H9 (cell line): ENCODE results near the gene NSMF. TPM values are rescaled to one million over a fixed set of nuclear protein-coding genes. Genes with fewer than 3 reads are reported as not detected.
A peak's percentile ranks its signal among the peaks of the same experiment; 100 is the strongest.

ENCODE experiments used
- DNase-seq: peaks from one replicate; pipeline ENCODE4 v3.0.0-alpha.2; 2017
- H2AFZ ChIP-seq: one replicate; pipeline ENCODE4 v1.6.1; 2013; ENCODE audit warnings: mild to moderate bottlenecking, low read length, control low read depth, moderate library complexity
- H2AK5ac ChIP-seq: 2 replicates; pipeline ENCODE4 v1.6.1; 2013; ENCODE audit warnings: low read length, control low read depth, mixed read lengths; ENCODE audit not compliant: insufficient read length
- H2BK120ac ChIP-seq: one replicate; pipeline ENCODE4 v1.6.1; 2013; ENCODE audit warnings: low read depth, mild to moderate bottlenecking, low read length, control low read depth, inconsistent platforms; ENCODE audit not compliant: poor library complexity, severe bottlenecking
- H2BK12ac ChIP-seq: 2 replicates; pipeline ENCODE4 v1.6.1; 2013; ENCODE audit warnings: low read length, control low read depth, mixed read lengths, low read depth; ENCODE audit not compliant: insufficient read length
- H2BK15ac ChIP-seq: 2 replicates; pipeline ENCODE4 v1.6.1; 2013; ENCODE audit warnings: low read depth, low read length, control low read depth
- H2BK20ac ChIP-seq: one replicate; pipeline ENCODE4 v1.6.1; 2013; ENCODE audit warnings: low read depth, mild to moderate bottlenecking, low read length, control low read depth, inconsistent platforms; ENCODE audit not compliant: poor library complexity, severe bottlenecking
- H2BK5ac ChIP-seq: 2 replicates; pipeline ENCODE4 v1.6.1; 2013; ENCODE audit warnings: low read length, control low read depth, mixed read lengths; ENCODE audit not compliant: insufficient read length
- H3K14ac ChIP-seq: 2 replicates; pipeline ENCODE4 v1.6.1; 2013; ENCODE audit warnings: low read length, control low read depth; ENCODE audit not compliant: insufficient read depth
- H3K18ac ChIP-seq: 2 replicates; pipeline ENCODE4 v1.6.1; 2013; ENCODE audit warnings: low read depth, mild to moderate bottlenecking, mixed read lengths, low read length, control low read depth; ENCODE audit not compliant: insufficient read length
- H3K23ac ChIP-seq: 2 replicates; pipeline ENCODE4 v1.6.1; 2013; ENCODE audit warnings: low read length, control low read depth, mixed read lengths, low read depth; ENCODE audit not compliant: insufficient read length
- H3K23me2 ChIP-seq: 2 replicates; pipeline ENCODE4 v1.6.1; 2013; ENCODE audit warnings: low read depth, mild to moderate bottlenecking, mixed read lengths, low read length, control low read depth; ENCODE audit not compliant: insufficient read length, poor library complexity, severe bottlenecking
- H3K27ac ChIP-seq: 2 replicates; pipeline ENCODE4 v1.5.1; 2013; ENCODE audit warnings: low read length, control low read depth, mixed read lengths, low read depth; ENCODE audit not compliant: insufficient read length
- H3K27me3 ChIP-seq: 2 replicates; pipeline ENCODE4 v1.6.1; 2013; ENCODE audit warnings: low read length, control low read depth, inconsistent platforms; ENCODE audit not compliant: insufficient read depth
- H3K4ac ChIP-seq: 2 replicates; pipeline ENCODE4 v1.6.1; 2013; ENCODE audit warnings: low read depth, mild to moderate bottlenecking, control low read depth, inconsistent platforms, low read length, moderate library complexity
- H3K4me1 ChIP-seq: 2 replicates; pipeline ENCODE4 v1.6.1; 2013; ENCODE audit warnings: low read length, control low read depth, inconsistent platforms; ENCODE audit not compliant: insufficient read depth
- H3K4me2 ChIP-seq: 2 replicates; pipeline ENCODE4 v1.6.1; 2013; ENCODE audit warnings: low read length, control low read depth, mixed read lengths; ENCODE audit not compliant: insufficient read length, insufficient read depth
- H3K56ac ChIP-seq: 2 replicates; pipeline ENCODE4 v1.6.1; 2013; ENCODE audit warnings: low read depth, mild to moderate bottlenecking, mixed read lengths, low read length, control low read depth; ENCODE audit not compliant: insufficient read length
- H3K79me1 ChIP-seq: 2 replicates; pipeline ENCODE4 v1.6.1; 2013; ENCODE audit warnings: low read depth, mild to moderate bottlenecking, moderate library complexity, low read length, control low read depth, inconsistent platforms; ENCODE audit not compliant: insufficient read depth, poor library complexity, severe bottlenecking
- H3K79me2 ChIP-seq: 2 replicates; pipeline ENCODE4 v1.6.1; 2013; ENCODE audit warnings: low read length, control low read depth, inconsistent platforms; ENCODE audit not compliant: insufficient read depth
- H3K9ac ChIP-seq: 2 replicates; pipeline ENCODE4 v1.6.1; 2013; ENCODE audit warnings: low read length, control low read depth, mixed read lengths; ENCODE audit not compliant: insufficient read length; ENCODE audit errors: extremely low read depth
- H3K9me3 ChIP-seq: one replicate; pipeline ENCODE4 v1.6.1; 2013; ENCODE audit warnings: low read depth, low read length, inconsistent platforms; ENCODE audit not compliant: control insufficient read depth
- H3T11ph ChIP-seq: one replicate; pipeline ENCODE4 v1.6.1; 2013; ENCODE audit warnings: mild to moderate bottlenecking, low read length, control low read depth, inconsistent platforms
- H4K20me1 ChIP-seq: one replicate; pipeline ENCODE4 v1.6.1; 2013; ENCODE audit not compliant: control insufficient read depth, insufficient read length, insufficient read depth
- H4K5ac ChIP-seq: 2 replicates; pipeline ENCODE4 v1.6.1; 2013; ENCODE audit warnings: low read depth, mild to moderate bottlenecking, mixed read lengths, low read length, control low read depth; ENCODE audit not compliant: insufficient read length
- H4K8ac ChIP-seq: replicated peaks from 2 replicates; pipeline ENCODE4 v1.6.1; 2013; ENCODE audit warnings: low read length, control low read depth, mixed read lengths, low read depth; ENCODE audit not compliant: insufficient read length
- H4K91ac ChIP-seq: 2 replicates; pipeline ENCODE4 v1.6.1; 2013; ENCODE audit warnings: low read depth, mild to moderate bottlenecking, moderate library complexity, mixed read lengths, low read length, control low read depth; ENCODE audit not compliant: insufficient read length
- H3K27ac Mint-ChIP-seq, 3 experiments: 2 replicates in 2 of 3; 3 replicates in 1 of 3; pipeline ENCODE4 v1.8.0; 2020 to 2021; ENCODE audit warnings: mixed read lengths in 3 of 3, mild to moderate bottlenecking in 1 of 3, moderate library complexity in 1 of 3
- H3K27me3 Mint-ChIP-seq: 2 replicates; pipeline ENCODE4 v1.8.0; 2021; ENCODE audit warnings: low read depth, mild to moderate bottlenecking, moderate library complexity, mixed read lengths
- H3K36me3 Mint-ChIP-seq, 3 experiments: 2 replicates in 2 of 3; 3 replicates in 1 of 3; pipeline ENCODE4 v1.8.0; 2020 to 2021; ENCODE audit warnings: low read depth in 3 of 3, mixed read lengths in 3 of 3; ENCODE audit not compliant: insufficient read depth in 1 of 3
- H3K4me1 Mint-ChIP-seq, 2 experiments: 2 replicates each; pipeline ENCODE4 v1.8.0; 2020; ENCODE audit warnings: mixed read lengths in 2 of 2
- H3K4me3 Mint-ChIP-seq, 2 experiments: 2 replicates in 1 of 2; 3 replicates in 1 of 2; pipeline ENCODE4 v1.8.0; 2020 to 2021; ENCODE audit warnings: mild to moderate bottlenecking in 2 of 2, mixed read lengths in 2 of 2, moderate library complexity in 1 of 2
- H3K9me3 Mint-ChIP-seq, 2 experiments: 2 replicates in 1 of 2; 3 replicates in 1 of 2; pipeline ENCODE4 v1.8.0; 2020; ENCODE audit warnings: mild to moderate bottlenecking in 2 of 2, mixed read lengths in 2 of 2, moderate library complexity in 1 of 2
- WGBS: extraction: QIAGEN DNeasy Blood & Tissue Kit; methylation state at CpG from one replicate; pipeline ENCODE4 v1.1.7; 2013; ENCODE audit warnings: missing lambda C conversion rate, low lambda C conversion rate, mixed read lengths; ENCODE audit not compliant: insufficient read length; ENCODE audit errors: extremely low coverage; 5-methylcytosine and 5-hydroxymethylcytosine counted together
- total RNA-seq: library from RNA; stranded (reverse); gene quantifications from 2 replicates; pipeline ENCODE4 v1.2.1, GENCODE V29; 2021
- TF ChIP-seq, protein P1 (sequence below): fragments of 200-600 bp; sonication (generic); conservative IDR thresholded peaks from 3 replicates; pipeline ENCODE4 v1.8.0; 2021; ENCODE audit warnings: antibody characterized with exemption, mild to moderate bottlenecking

The NSMF gene
- total RNA-seq, 1 experiment from 2014 or later = 46.3 TPM

DNA sequence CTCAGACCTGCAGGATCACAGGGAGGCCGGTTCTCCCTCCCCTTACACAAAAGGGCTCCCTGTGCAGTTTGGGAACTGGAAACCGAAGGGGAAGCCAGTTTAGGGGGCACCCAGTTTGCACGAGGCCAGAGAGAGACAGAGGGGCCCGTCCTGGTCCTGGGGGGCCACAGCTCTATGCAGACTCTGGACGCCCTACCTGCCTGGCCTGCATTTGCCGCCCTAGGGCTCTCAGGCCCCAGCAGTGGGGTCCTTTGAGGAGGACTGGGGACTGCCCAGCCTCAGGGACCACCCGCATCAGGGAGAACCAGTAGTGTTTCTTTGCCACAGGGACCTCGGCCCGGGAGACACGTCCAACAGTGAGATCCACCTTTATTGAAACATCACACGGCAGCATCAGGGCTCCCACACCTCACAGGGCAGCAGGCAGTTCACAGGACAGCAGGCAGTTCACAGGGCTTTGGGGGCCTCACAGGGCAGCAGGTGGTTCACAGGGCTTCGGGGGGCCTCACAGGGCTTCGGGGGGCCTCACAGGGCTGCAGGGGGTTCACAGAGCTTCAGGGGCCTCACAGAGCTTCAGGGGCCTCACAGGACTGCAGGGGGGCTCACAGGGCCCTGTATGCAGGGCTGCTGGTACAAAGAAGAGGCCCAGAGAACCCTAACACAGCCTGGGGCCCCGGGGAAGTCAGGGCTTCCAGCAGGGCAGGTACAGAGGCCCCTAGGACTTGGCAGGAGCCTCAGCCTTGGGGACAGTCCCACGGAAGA is 648 bp upstream of the NSMF start:
- Histone ChIP-seq H3K14ac (no peak overlapping the region; the same call in 1 of the 2 replicates), H2AK5ac (no peak overlapping the region), H3K9ac (no peak overlapping the region), H3K56ac (no peak overlapping the region), H3K27ac (no peak overlapping the region), H4K8ac (no peak overlapping the region), H2BK12ac (no peak overlapping the region), H3K4me2 (no peak overlapping the region), H3K9me3 (no peaks in the 10 kb centered on the region), H2AFZ (no peak overlapping the region), H4K20me1 (peaks cover 3% of the 10 kb centered on the region), H2BK120ac (no peak overlapping the region), H3K18ac (peak overlapping the region; percentile 6), H3K23me2 (peaks cover 9% of the 10 kb centered on the region), H3K4ac (no peak overlapping the region), H2BK5ac (no peak overlapping the region), H3K23ac (no peak overlapping the region), H3K27me3 (no peaks in the 10 kb centered on the region; the same call in 1 of the 2 replicates), H3K4me1 (no peaks in the 10 kb centered on the region), H3T11ph (no peak overlapping the region), H3K79me1 (no peaks in the 10 kb centered on the region), H2BK20ac (no peak overlapping the region), H4K5ac (no peak overlapping the region), H3K79me2 (no peaks in the 10 kb centered on the region), H2BK15ac (no peak overlapping the region), H4K91ac (no peak overlapping the region)
- H3K27ac Mint-ChIP-seq = no peak overlapping the region
- H3K27me3 Mint-ChIP-seq = peaks cover 30% of the 10 kb centered on the region
- peak overlapping the region; percentile 17 to 58; a peak in 2 of 5 replicates for H3K4me3 Mint-ChIP-seq
- peaks cover 0 to 7% of the 10 kb centered on the region in 2 experiments; a peak in 2 of 4 replicates for H3K4me1 Mint-ChIP-seq
- TF ChIP-seq, protein P1, sequence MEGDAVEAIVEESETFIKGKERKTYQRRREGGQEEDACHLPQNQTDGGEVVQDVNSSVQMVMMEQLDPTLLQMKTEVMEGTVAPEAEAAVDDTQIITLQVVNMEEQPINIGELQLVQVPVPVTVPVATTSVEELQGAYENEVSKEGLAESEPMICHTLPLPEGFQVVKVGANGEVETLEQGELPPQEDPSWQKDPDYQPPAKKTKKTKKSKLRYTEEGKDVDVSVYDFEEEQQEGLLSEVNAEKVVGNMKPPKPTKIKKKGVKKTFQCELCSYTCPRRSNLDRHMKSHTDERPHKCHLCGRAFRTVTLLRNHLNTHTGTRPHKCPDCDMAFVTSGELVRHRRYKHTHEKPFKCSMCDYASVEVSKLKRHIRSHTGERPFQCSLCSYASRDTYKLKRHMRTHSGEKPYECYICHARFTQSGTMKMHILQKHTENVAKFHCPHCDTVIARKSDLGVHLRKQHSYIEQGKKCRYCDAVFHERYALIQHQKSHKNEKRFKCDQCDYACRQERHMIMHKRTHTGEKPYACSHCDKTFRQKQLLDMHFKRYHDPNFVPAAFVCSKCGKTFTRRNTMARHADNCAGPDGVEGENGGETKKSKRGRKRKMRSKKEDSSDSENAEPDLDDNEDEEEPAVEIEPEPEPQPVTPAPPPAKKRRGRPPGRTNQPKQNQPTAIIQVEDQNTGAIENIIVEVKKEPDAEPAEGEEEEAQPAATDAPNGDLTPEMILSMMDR = no peak
- no peaks in the 10 kb centered on the region for H3K9me3 Mint-ChIP-seq
- no peak for DNase-seq
- WGBS = no CpG with 5 or more reads among the region's 15 CpGs
- H3K36me3 Mint-ChIP-seq = peaks cover 0 to 17% (median 13%) of the 10 kb centered on the region in 3 experiments; a peak in 4 of 7 replicates
